G401.6 (cell line): ENCODE results near the gene SLIT3.

Experiments used
- FAIRE-seq: peaks from 2 replicates; lab custom pipeline; 2012; peaks lifted over from hg19 to GRCh38; lab: Jason Lieb, UNC

Gene SLIT3

GRCh38 chr5:168885324-168886120 is 415.4 kb downstream of the SLIT3 start:
- FAIRE-seq: no peak

GRCh38 chr5:168883991-168884390 is 416.9 kb downstream of the SLIT3 start:
- FAIRE-seq: no peak

GRCh38 chr5:168883281-168883741 is 417.6 kb downstream of the SLIT3 start:
- no peak for FAIRE-seq

- FAIRE-seq: no peak
These were observed 418.7 kb downstream of the SLIT3 start for GRCh38 chr5:168882283-168882682.

- no peak for FAIRE-seq
These were observed 419.4 kb downstream of the SLIT3 start for GRCh38 chr5:168881427-168882149.

GRCh38 chr5:168879929-168880328 is 421.0 kb downstream of the SLIT3 start:
- FAIRE-seq: no peak

GRCh38 chr5:168879331-168879730 is 421.6 kb downstream of the SLIT3 start:
- no peak for FAIRE-seq

GRCh38 chr5:168878135-168878745 is 422.7 kb downstream of the SLIT3 start:
- no peak for FAIRE-seq

GRCh38 chr5:168877132-168877892 is 423.6 kb downstream of the SLIT3 start:
- FAIRE-seq: no peak

GRCh38 chr5:168876419-168876818 is 424.5 kb downstream of the SLIT3 start:
- no peak for FAIRE-seq

GRCh38 chr5:168875832-168876231 is 425.1 kb downstream of the SLIT3 start:
- no peak for FAIRE-seq

GRCh38 chr5:168874713-168875380 is 426.1 kb downstream of the SLIT3 start:
- no peak for FAIRE-seq

GRCh38 chr5:168872246-168872645 is 428.7 kb downstream of the SLIT3 start:
- FAIRE-seq: no peak

- no peak for FAIRE-seq
These were observed 430.0 kb downstream of the SLIT3 start for GRCh38 chr5:168870910-168871309.

- FAIRE-seq: no peak
These were observed 431.2 kb downstream of the SLIT3 start for GRCh38 chr5:168869615-168870227.

- FAIRE-seq: no peak
These were observed 433.7 kb downstream of the SLIT3 start for GRCh38 chr5:168867241-168867640.

- no peak for FAIRE-seq
These were observed 435.0 kb downstream of the SLIT3 start for GRCh38 chr5:168865968-168866367.

GRCh38 chr5:168863021-168863420 is 437.9 kb downstream of the SLIT3 start:
- no peak for FAIRE-seq

- FAIRE-seq: no peak
These were observed 440.4 kb downstream of the SLIT3 start for GRCh38 chr5:168860503-168860902.

GRCh38 chr5:168860081-168860480 is 440.9 kb downstream of the SLIT3 start:
- FAIRE-seq: no peak

- FAIRE-seq: no peak
These were observed 441.5 kb downstream of the SLIT3 start for GRCh38 chr5:168859471-168859870.
